ENCODE data around the gene ESM1.
"Not testable (repeated sequence)": the region's sequence is repeated elsewhere in the genome, so short reads cannot be mapped to it uniquely, and the experiment has no call there.

The ESM1 gene, protein sequence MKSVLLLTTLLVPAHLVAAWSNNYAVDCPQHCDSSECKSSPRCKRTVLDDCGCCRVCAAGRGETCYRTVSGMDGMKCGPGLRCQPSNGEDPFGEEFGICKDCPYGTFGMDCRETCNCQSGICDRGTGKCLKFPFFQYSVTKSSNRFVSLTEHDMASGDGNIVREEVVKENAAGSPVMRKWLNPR

DNA sequence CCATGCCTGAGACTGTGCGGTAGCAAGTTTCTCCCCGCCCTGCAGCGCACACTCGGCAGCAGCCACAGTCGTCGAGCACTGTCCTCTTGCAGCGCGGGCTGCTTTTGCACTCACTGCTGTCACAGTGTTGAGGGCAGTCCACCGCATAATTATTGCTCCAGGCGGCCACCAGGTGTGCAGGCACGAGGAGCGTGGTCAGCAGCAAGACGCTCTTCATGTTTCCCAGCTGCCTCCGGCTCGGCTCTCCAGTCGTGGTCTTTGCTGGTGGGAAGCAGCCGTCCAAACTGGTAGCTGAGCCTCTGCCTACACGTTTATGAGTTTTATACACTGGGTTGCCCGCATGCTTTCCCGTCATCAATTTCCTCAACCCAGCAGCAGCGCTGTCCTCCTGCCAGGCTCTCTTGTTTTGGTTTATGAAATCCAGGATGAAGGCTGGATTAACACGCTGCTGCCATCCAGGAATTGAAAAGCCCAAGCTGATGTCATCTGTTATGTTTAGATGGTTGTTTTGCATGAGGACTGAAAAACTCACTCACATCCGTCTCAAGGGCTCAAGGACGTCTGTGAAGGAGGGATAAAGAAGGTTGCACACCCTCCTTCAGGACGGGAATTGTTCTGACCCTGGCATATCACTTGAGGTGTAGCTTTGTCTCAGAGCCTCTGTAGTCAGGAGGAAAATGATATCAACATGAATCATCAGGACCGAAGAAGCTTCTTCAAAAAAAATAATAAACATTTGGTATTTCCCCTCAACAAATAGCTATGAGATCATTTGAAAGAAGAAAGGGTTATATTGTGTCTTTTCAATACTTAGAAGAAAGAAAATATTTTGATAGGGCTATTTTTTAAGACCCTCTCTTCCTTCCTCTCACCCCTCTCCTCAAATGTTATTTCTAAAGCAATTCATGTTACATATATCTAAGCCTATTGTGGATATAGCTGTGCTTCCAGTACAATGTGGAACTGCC, at the start of gene ESM1:
TSS of gene ESM1 (minus strand) at position 293 of the 968 bp plus-strand sequence. CDS start at position 217, 76 bp downstream.
- peak; percentile 6 for DNase-seq

GRCh38 chr5:55033568-55033967, 48.2 kb upstream of the ESM1 start:
- no peak for DNase-seq

DNA sequence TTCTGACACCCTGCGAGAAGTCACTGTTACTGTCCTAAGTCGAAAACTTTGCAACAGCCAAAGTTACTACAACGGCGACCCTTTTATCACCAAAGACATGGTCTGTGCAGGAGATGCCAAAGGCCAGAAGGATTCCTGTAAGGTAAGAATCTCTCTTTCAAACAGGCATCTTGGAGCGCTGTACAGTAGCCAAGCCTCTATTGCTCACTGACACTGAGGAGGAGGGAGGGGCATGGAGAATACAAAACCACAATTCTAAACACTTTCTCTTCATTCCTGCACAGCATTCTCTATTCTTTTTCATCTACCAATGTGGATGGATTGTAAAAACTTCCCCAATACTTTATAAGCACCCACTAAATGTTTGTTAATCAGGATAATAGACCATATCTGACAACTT, 46.1 kb upstream of the ESM1 start:
- no peak for DNase-seq

GRCh38 chr5:55030676-55031369, 45.4 kb upstream of the ESM1 start:
- no peak for DNase-seq

GRCh38 chr5:55030220-55030619, 44.8 kb upstream of the ESM1 start:
- DNase-seq: no peak

DNA sequence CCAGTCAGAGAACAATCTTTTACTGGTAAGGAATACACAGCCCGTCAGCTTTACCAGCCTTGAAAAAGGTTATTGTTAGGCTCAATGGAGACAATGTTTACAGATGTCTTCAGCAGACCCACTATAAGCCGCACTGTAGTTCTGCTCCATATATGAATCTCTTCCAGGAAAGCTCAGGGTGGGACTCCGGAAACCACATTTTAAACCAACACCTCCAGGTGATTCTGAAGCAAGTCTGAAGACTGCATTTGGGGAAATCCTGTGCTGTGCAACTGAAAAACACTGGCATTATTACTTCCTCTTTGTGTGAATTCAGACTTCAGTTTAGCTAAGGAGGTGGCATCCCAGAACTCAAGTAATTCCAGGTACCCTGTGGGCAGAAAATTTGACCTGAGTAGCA, 42.2 kb upstream of the ESM1 start:
- DNase-seq: no peak

GRCh38 chr5:55022450-55022849, 37.1 kb upstream of the ESM1 start:
- DNase-seq: no peak

DNA sequence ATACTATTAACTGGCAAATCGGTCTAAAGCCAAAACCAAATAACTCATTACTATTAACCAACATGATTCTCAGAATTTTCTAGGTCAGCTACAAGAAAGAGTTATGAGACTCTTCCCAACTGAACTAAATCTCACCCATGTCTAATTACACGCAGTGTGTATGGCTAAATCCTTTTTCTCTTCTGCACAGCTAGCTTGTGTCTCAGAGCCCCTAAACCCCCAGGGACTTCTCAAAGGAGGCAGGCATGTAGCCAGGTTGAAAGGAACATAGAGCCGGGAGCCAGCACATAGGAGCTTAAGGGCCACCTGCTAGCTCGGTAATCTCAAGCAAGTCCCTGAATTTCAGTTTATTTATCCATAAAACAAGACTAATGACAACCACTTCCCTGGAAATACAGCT, 36.4 kb upstream of the ESM1 start:
- no peak for DNase-seq

- no peak for DNase-seq
These were observed 36.0 kb upstream of the ESM1 start for GRCh38 chr5:55021410-55021809.

DNA sequence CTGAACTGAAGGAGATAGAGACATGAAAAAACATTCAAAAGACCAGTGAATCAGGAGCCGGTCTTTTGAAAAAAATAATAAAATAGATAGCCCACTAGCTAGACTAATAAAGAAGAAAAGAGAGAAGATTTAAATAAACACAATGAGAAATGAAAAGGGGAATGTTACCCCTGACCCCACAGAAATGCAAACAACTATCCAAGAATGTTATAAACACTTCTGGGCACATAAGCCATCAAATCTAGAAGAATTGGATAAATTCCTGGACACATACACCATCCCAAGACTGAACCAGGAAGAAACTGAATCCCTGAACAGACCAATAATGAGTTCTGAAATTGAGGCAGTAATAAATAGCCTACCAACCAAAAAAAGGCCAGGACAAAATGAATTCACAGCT, 24.8 kb upstream of the ESM1 start:
- DNase-seq: not testable (repeated sequence)

DNA sequence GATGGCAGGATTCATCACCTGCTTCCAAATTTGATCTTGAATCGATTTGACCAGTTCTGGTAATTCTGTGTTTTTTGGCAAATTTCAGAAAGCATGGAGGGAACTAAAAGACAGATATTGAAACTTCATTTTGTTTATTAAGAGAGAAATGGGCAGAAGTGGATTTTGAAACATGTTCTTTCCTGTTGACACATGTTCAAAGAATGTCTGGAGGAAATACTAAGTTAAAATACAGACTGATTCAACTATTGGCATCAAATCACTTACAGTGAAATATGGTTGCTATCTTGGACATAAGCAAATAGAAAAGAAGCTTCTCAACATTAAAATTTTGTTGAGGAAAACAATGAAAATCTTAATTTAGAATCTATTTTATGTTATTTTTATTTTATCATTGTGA, 19.3 kb upstream of the ESM1 start:
- no peak for DNase-seq

DNA sequence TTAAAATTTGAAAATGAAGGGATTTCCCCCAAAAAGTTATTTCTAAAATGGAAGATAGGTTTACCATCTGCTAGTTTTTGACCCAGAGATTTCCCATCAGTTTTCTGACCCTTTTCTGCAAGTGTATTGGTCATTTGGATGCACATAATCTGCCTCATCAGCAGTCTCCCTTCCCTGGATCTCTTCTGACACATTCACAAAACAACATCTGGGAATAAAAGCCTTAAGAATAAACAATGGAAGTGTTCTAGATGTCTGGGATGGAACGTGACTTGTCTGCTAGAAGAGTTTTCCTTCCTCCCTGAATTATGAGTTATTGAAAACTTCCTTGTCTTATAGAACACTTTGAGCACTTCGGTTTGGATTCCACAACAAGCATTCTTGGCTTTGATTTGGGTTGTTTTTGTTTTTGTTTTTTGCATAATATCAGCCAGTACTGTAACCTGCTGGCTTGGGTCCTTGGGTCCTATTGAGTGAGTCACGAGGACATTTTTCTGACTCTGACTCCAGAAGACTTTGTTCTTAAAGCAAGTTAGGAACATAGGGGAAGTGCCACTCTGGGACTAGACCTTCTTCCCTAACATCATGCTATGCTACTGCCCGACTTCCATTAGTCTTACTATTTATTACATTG, 18.2 kb upstream of the ESM1 start:
- DNase-seq: no peak

DNA sequence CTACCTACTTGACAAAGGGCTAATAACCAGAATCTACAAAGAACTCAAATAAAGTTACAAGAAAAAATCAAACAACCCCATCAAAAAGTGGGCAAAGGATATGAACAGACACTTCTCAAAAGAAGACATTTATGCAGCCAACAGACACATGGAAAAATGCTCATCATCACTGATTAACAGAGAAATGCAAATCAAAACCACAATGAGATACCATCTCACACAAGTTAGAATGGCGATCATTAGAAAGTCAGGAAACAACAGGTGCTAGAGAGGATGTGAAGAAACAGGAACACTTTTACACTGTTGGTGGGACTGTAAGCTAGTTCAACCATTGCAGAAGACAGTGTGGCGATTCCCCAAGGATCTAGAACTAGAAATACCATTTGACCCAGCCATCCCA, 16.8 kb upstream of the ESM1 start:
- not testable (repeated sequence) for DNase-seq

- no peak for DNase-seq
These were observed 11.7 kb upstream of the ESM1 start for GRCh38 chr5:54997081-54997480.

DNA sequence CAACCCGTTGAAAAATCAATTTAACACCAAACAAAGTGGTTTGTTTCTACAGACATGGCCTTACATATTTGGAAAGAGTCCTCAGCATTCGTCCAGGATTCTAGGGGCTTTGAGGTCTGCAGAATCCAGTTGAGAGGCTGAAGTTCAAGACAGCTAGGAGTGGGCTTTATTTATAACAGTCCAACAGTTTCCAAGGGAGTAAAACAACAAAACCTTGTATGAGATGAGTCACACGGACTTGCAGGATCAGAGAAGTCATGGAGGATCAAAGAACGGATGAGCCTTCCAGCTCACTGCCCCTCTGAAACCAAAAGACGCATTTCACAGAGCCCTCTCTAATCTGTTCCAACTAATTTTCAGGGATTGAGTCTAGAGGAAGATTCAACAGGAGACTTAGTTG, 11.1 kb upstream of the ESM1 start:
- DNase-seq: no peak

DNA sequence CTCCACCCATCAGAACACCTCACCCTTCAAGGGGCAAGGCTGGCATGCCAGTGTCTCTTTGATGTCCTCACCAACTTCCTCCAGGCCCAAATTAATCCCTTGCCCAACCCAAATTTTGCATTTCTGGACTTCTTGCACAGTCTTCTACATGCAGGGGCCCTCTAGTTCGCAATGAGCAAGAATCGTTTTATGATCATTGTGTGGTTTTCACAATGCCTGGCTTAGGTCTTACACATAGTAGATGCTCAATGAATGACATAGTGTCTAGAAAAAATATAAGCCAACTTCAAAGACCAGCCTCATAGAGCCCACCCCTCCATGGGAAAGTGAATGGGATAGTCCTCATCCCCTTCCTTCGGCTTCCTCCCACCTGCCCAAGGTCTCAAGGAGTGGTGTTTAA, 9.8 kb upstream of the ESM1 start:
- DNase-seq: no peak

GRCh38 chr5:54994628-54995027, 9.2 kb upstream of the ESM1 start:
- no peak for DNase-seq

DNA sequence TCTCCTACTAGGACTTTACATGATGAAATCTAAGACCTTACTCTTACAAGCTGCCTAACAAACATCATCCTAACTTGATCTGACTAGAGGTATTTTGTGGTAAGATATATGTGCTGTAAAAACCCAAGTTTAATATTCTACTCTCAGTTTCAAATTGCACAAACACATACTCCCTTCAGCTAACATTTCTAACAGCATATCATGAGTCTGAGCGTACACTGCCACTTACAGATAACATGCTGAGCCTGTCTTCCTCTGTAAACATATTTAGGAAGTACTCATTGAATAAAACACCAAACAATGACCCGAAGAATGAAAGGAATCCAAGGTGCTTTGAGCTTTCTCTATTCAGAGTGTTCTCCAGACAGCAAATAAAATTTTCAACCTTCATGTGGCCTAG, 7.9 kb upstream of the ESM1 start:
- DNase-seq: no peak

DNA sequence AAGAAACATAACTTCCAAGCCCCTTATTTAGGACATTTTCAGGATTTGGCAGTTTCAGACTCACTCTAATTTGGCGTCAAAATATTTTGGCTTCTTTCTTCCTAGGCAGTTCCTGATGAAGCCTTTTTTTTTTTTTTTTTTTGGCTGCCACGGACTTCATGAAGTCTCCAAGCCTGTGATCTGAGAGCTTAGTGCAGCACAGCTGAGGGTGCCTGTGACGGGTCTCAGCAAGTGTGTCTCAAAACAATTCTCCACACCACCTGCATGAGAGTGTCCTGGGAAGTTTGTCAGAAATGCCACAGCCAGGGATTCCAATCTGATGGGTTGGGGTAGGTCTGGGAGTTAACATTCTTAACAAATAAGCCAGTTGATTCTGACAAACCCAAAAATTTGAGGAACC, 6.0 kb upstream of the ESM1 start:
- DNase-seq: no peak

DNA sequence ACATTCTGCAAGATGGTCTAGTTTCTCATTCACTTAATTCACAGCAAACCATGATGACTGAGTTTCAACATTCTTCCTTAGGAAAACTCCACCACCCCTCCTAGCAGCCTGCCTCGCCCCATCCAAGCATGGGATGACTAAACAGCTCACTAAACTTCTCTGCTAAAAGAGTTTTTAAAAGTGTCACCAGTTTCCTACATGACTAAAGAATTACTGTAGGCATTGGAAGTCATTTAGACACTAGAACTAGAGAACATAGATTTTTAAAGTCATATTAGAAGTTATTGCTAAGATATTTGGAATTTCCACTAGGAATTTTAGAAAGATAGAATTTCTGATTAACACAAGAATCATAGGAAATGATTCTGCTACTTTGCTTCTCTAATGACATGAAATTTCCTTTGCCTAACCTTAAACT, 5.5 kb upstream of the ESM1 start:
- DNase-seq: no peak

- no peak for DNase-seq
These were observed 3.4 kb upstream of the ESM1 start for GRCh38 chr5:54988817-54989216.

DNA sequence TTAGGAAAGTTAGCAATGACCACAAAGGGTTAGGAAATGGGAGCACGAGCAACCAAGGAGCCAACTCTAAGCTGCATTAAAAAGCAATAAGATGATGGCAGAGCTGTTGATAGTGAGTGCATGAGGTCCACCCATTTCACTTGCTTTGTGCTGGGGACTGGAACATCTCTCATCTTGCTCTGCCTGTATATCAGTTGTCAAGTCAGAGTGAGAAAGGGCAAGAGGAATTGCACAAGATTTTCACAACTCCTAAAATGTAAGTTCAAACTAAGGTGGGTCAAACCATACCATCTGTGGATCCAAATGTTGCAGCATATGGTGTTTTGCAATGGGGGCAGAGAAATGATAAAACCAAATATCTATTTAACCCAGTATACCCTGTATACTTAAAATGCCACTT, 2.8 kb upstream of the ESM1 start:
- DNase-seq: no peak

DNA sequence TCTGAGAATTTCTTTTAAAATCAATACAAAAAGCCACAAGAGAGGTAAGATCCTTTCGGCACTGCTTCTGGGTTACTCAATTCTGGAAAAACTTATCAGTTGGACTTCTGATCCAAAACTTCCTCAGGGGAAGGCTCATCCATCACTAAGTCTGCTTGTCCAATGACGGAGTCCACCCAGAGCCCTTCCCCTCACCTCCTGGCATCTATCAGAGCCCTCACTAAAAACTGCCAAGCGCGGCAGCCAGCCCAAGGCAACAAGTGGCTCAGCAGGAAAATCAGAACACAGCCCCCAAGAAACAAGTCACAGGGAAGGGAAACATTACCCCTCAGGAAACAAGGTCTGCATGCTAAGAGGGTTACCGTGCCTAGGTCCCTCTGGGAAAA, 869 bp upstream of the ESM1 start:
- no peak for DNase-seq
